ENCODE results near the gene KRTAP10-10.
"Not testable (repeated sequence)": the region's sequence is repeated elsewhere in the genome, so short reads cannot be mapped to it uniquely, and the experiment has no call there.

The KRTAP10-10 gene

DNA sequence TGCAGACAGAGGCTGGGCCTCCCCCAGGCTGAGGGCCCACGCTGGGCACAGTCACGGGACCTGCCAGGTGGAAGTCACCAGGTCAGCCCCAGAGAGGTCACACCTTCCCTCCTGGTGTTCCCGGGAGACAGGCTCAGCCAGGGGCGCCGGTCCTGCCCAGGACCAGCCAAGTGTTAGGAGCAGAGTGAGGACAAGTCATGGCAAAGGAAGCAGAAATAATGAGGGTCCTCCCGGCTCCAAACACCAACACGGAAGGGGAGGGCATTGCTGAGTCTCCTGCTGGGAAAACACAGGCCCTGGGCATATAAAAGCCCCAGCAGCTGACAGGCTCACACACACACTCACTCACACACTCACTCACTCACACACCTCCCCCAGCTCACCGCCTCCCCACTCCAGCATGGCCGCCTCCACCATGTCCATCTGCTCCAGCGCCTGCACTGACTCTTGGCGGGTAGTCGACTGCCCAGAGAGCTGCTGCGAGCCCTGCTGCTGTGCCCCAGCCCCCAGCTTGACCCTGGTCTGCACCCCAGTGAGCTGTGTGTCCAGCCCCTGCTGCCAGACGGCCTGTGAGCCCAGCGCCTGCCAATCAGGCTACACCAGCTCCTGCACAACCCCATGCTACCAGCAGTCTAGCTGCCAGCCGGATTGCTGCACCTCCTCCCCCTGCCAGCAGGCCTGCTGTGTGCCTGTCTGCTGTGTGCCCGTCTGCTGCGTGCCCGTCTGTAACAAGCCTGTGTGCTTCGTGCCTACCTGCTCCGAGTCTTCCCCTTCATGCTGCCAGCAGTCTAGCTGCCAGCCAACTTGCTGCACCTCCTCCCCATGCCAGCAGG lies at the start of gene KRTAP10-10:
Gene KRTAP10-10, plus strand, starts transcription at position 339 of the 833 bp plus-strand sequence. Its CDS starts 62 bp downstream, at position 401.
- no peak for DNase-seq (ENCODE audit: low spot score)

- no peak for DNase-seq (ENCODE audit: low spot score)
Measured at GRCh38 chr21:44589094-44589493, 48.1 kb upstream of the KRTAP10-10 start.

- no peak for DNase-seq (ENCODE audit: low spot score)
Measured at GRCh38 chr21:44589586-44590305, 47.4 kb upstream of the KRTAP10-10 start.

GRCh38 chr21:44590311-44590721 lies 46.8 kb upstream of the KRTAP10-10 start:
- DNase-seq (ENCODE audit: low spot score) = no peak

DNA sequence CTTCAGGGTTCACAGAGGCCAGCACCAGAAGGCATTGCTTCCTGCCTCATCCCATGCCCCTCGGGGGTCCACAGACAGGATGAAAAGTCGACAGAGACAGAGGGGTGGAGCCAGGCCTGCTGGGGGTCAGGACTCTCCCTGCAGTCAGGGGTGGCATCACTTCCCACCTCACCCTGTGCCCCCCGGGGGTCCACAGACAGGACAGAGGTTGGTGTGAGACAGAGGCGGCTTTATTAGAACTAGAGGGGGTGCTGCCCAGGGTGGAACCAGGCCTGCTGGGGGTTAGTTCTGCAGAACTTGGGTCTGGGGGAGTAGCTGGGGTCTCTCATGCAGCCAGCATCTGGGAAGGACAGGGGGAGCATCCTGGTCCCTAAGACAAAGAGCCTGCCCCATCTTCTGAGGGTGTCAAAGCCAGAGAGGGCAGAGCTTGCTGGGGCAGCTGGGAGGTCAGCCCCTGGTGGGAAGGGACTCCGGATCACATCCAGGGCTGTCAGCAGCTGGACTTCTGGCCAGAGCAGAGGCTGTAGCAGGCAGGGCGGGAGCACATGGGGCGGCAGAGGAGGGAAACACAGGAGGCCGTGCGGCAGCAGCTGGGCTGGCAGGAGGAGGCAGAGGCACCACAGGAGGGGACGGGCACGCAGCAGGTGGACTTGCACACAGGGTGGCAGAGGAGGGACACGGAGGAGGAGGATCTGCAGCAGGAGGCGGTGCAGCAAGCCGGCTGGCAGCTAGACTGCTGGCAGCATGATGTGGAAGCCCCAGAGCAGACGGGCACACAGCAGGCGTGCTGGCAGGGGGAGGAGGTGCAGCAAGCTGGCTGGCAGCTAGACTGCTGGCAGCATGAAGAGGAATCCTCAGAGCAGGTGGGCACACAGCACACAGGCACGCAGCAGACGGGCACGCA lies 46.0 kb upstream of the KRTAP10-10 start:
- DNase-seq (ENCODE audit: low spot score) = not testable (repeated sequence)

DNA sequence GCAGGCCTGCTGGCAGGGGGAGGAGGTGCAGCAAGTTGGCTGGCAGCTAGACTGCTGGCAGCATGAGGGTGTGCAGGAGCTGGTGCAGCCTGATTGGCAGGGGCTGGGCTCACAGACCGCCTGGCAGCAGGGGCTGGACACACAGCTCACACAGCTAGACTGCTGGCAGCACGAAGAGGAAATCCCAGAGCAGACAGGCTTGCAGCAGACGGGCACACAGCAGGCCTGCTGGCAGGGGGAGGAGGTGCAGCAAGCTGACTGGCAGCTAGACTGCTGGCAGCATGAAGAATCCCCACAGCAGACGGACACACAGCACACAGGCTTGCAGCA lies 45.4 kb upstream of the KRTAP10-10 start:
- DNase-seq (ENCODE audit: low spot score) = not testable (repeated sequence)

GRCh38 chr21:44592446-44593311 lies 44.5 kb upstream of the KRTAP10-10 start, which contains the start of gene KRTAP10-6:
Gene KRTAP10-6, minus strand, starts transcription at chr21:44592505. Its CDS starts 21 bp downstream, at chr21:44592484.
- DNase-seq (ENCODE audit: low spot score) = no peak

DNA sequence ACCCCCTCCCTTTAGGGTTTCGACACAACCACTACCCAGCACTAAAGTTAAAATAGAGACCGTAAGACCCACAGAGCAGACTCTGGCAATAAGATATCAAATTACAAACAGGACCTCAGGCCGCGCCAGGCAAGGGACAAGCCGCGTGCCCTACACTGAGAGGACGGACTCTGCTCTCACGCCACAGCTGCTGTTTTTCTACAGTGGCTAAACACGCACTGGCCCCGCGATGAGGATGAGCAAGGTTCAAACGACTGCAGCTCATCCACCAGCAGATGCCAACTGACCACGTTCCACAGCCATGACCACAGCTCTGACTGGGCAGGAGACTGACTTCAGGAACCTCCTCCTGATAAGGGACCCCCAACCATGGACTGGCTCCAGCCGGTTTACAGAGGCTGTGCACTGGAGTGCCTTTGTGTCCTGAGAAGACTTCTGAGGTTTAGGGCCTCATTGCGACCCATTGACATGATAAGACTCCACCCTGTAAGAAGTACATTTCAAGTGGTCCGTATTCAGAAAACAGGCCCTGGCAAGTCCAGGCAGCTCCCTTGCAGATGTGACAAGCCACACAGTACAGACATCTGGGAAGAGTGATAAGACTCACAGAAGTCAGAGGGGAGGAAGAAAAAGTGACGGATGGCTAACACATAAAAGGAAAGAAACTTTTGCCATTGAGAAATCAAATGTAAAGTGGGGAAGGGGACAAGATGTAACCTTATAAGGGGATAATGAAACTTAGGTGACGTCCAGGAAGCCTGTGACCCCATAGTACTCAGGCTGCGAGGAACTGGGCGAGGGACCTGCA lies 43.4 kb upstream of the KRTAP10-10 start:
- DNase-seq (ENCODE audit: low spot score) = no peak

GRCh38 chr21:44594406-44594916 lies 42.7 kb upstream of the KRTAP10-10 start:
- DNase-seq (ENCODE audit: low spot score) = no peak

- no peak for DNase-seq (ENCODE audit: low spot score)
Measured at GRCh38 chr21:44595524-44595923, 41.6 kb upstream of the KRTAP10-10 start.

DNA sequence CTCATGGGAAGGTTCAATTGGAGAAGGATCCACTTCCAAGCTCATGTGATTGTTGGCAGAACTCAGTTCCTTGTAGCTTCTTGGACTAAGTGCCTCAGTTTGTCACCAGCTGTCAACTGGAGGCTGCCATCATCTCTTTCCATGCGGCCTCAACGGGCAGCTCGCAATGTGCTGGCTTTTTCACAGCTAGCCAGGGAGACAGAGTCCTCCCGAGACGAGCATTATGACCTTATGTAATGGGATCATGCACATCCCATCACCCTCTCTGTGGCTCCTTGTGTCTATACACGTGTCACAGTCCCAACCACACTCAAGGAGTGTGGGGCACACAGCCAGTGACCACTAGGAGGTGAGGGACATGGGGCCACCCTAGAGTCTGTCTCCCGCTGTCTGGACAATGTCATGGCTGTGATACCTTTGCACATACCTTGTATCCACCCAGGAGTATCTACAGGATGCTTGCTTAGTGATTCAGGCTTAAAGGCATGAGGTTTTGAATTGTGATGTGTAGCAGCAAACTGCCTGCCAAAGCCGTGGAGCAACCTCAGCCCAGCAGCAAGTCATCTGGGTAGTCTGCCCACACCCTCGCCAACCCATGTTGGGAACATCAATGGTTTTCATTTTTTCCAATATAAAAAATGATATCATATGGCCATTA lies 41.0 kb upstream of the KRTAP10-10 start:
- DNase-seq (ENCODE audit: low spot score) = no peak

- no peak for DNase-seq (ENCODE audit: low spot score)
Measured at GRCh38 chr21:44598061-44598460, 39.1 kb upstream of the KRTAP10-10 start.

DNA sequence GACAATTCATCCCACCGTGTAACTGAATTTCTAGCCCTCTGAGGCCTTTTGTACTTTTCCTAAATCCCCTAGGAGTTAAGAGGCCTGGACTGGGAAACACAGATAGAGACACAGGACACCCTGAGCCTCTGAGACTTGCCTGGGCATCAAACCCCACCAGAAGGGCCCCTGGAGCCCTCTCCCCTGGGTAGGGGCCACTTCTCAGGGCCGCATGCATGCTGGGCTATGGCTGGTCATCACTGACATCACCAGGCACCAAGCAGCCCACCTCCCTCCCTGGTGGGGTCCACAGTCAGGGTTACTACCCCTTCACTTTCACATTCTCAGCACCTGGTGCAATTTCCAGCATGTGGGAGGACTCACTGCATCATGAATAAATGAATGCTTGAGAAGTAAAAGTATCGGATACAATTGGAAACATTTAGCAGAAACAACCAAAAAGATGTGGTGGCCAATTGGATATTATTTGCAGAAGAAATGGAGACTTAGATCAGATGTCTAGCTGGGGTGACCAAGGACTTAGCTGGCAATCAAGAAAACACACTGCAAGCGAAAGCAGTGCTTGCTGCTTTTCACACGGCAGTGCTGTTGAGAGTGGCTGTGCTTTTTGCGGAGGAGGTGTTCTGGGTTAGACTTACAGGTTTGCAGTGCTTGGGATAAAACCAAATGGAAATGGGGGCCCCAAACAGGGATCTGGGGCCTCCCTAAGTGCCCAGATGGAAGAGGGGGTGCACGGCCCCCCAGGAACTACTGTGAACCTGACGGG lies 37.7 kb upstream of the KRTAP10-10 start:
- DNase-seq (ENCODE audit: low spot score) = no peak

DNA sequence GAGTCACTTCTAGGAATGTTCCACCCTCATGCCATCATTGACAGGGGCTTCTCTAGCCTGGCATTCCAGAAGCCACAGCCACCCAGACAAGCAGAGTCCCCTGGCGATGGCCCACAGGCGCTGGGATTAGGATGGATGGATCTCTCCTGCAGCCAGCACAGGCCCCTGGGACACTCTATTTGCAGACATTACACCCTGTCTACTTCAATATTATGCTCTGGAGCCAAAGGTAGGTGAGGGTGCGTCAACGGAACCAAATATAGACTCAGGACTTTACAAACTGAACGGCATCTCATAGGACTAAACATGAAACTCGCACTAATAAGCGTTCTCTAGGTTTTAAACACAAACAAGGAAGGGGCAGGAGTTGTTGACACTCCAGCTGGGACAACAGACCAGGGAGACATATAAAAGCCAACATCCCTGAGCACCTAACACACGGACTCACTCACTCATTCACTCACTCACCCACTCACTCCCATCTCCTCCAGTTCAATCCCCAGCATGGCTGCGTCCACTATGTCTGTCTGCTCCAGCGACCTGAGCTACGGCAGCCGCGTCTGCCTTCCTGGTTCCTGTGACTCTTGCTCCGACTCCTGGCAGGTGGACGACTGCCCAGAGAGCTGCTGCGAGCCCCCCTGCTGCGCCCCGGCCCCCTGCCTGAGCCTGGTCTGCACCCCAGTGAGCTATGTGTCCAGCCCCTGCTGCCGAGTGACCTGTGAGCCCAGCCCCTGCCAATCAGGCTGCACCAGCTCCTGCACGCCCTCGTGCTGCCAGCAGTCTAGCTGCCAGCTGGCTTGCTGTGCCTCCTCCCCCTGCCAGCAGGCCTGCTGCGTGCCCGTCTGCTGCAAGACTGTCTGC lies 36.8 kb upstream of the KRTAP10-10 start, which contains the start of gene KRTAP10-7:
Gene KRTAP10-7, plus strand, starts transcription at position 480 of the 861 bp plus-strand sequence. Its CDS starts 25 bp downstream, at position 505.
- not testable (repeated sequence) for DNase-seq (ENCODE audit: low spot score)

- not testable (repeated sequence) for DNase-seq (ENCODE audit: low spot score)
Measured at GRCh38 chr21:44601091-44601490, 36.1 kb upstream of the KRTAP10-10 start.

GRCh38 chr21:44601596-44602462 lies 35.3 kb upstream of the KRTAP10-10 start:
- DNase-seq (ENCODE audit: low spot score) = no peak

DNA sequence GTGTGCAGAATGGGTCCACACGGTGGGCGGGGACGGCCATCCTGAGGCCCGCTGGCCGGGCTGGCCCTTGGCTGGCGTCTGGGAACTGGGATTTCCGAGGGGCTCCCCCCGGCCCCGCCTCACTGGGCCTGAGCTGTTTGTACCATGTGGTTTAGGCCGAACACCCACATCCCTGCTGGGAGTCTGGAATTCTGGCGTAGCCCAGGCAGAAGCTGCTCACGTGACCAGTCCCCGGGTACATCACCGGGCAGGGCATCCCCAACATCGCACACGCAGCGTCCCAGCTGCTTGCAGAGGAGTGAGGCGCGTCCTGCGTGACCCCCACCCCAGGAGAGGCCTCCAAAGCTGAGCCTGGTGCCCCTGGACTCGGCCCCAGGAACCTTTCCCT lies 34.7 kb upstream of the KRTAP10-10 start:
- DNase-seq (ENCODE audit: low spot score) = no peak
